HG03159 (cell line): ENCODE results near the gene LDLRAD3.
A peak's percentile ranks its signal among the peaks of the same experiment; 100 is the strongest.

ENCODE experiments used
- ATAC-seq: cut with Tn5 transposase; IDR thresholded peaks from one replicate; pipeline ENCODE4 v1.9.1; 2021; ENCODE audit warnings: mild to moderate bottlenecking, moderate library complexity; ENCODE audit not compliant: unreplicated experiment

The LDLRAD3 gene

DNA sequence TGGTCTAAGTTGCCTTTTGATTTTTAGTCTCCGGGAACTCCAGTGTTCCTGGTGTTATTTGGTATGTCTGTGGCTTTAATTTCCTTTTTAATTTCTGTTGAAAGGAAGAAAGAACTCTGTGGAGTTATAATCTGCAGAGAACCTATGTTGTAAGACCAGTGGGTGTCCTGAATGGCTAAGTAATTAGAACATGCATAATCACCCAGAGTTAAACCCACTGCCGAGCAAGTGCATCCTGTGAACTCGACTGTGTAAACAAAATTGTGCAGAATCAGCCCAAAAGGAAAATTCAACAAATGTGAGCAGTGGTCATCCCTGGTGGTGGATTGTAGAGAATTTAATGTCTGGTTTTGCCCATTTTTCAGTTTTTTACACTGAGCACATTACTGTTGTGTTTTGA lies 182.8 kb downstream of the LDLRAD3 start:
- no peak for ATAC-seq

DNA sequence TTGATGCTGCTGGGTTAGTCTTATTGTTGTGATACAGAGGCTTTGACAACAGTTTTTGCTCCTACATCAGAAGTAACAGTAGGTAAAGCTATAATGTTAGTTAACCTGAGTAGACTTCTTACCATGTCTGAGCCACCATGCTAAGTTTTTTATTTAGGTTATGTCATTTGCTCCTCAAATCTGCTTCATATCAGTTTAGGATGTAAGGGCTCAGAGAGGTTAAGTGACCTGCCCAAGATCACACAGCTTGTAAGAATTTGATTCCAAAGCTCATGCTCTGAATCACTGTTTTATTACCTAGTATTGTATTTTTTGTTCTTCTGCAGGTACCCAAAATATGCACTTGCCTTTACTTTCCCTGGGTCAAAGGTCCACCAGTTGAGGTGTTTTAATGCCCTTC lies 183.7 kb downstream of the LDLRAD3 start:
- no peak for ATAC-seq

DNA sequence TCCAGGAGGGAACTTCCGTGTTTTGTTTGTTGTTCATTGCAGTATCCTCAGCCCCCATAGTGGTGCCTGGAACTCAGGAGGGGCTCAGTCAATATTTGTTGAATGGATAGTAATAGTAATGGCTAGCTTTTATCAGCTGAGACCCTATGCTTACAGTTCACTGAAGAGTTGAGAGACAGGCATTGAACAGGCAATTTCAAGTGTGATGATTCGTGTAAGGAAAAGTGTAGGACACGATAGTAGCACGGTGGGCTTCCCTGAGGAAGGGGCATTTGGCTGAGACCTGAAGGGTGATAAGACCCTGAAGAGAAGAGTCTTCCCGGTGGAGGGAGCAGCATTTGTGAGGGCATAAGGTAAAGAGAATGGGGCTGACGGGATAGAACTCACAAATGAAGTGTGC lies 186.1 kb downstream of the LDLRAD3 start:
- no peak for ATAC-seq

DNA sequence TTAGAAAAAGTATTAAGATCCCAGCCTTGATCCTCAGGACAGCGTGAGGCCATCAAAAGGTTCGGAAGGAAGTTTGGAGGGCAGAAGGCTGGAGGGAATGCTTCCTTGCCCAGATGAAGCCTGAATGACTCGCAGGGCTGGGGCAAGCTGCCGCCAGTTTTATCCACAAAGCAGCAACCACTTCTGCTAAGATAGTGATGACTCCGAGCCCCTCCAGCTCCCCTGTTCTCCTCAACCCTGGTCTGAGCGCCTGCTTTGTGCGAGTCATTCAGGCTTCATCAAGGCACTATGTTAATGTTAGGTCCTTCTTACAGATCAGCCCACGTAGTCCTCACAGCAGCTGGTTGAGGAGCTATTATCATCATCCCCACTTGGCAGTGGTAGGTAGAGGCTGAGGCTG lies 186.5 kb downstream of the LDLRAD3 start:
- ATAC-seq, result no peak

DNA sequence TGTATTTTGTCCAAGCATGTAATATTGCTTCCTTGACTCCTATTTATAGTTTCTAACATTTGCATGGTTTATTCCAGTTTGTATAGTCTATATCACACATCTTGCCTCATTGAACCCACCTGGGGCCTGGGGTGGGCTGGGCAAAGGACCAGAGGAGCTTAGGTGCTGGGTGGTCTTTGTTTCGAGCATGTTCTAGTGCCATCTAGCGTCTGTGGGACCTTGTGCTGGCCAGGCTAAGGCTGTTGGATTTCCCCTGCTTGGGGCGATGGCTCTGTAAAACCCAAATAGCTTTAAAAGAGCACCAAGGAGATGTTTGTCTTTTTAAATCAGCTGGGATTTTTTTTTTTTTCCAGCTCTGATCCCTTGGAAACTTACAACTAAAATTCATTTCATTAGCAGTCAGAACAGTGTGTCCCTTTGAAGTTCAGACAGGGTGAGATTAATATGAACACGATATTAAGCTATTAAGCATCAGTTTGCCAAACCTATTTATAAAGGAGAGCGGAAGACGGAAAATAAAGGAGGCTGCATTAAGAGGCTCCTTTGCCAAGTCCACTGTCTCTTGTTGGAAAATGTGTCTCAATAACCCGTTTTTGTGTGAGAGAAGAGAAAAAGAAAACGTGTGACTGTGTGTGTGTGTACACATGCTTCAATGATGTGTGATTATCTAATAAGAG lies 188.0 kb downstream of the LDLRAD3 start:
- ATAC-seq, result no peak

DNA sequence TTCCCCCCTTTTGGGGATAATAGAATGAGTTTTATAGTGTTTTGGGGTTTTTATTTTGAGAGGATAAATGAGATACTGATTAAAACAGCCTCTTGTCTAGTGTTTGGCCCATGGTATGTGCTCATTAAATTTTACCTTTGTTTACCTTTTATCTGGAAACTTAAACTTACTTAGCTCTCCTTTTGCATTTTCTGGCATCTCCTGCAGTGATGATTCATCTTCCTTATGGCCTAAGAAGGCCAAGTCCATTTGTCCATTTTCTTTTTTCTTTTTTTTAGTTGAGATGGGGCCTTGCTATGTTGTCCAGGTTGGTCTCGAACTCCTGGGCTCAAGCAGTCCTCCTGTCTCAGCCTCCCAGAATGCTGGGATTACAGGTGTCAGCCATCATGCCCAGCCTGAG lies 189.1 kb downstream of the LDLRAD3 start:
- ATAC-seq, result no peak

DNA sequence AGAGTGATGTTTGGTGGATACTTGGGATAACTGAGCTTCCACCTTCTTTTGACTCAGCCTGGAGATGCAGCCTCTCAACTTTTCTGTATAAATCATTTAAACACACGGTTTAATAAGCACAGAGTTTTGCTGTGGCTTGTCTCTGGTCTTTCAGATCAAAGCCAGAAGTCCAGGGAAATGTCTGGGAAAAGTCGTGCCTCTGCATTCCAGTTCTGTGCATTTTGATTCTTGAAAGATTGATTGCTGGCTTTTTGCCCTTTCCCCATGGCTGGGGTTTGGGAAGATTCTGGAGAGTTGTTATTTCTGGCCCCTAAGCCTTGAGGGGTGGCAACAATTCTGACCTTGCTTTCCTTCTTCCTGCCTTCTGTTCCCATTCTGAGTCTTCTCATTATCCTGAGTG lies 191.2 kb downstream of the LDLRAD3 start:
- no peak for ATAC-seq

DNA sequence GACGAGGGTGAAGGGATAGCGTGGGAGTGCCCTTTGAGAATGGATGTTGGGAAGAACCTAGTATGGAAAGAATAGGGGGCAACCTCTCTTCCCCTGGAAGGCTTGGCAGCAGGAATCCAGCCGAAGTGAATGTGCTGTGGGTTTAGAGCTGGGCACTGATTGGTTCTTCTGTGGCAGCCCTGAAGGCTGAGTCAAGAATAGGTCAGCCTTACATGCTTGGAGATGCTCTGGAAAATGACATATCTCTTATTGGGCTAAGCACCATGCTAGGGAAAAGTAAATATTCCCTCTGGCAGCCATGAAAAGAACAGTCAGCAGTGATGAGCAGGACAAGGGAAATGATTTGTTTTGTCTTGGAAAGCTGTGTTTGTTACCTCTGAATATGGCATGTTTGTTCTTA lies 195.9 kb downstream of the LDLRAD3 start:
- ATAC-seq, result no peak

DNA sequence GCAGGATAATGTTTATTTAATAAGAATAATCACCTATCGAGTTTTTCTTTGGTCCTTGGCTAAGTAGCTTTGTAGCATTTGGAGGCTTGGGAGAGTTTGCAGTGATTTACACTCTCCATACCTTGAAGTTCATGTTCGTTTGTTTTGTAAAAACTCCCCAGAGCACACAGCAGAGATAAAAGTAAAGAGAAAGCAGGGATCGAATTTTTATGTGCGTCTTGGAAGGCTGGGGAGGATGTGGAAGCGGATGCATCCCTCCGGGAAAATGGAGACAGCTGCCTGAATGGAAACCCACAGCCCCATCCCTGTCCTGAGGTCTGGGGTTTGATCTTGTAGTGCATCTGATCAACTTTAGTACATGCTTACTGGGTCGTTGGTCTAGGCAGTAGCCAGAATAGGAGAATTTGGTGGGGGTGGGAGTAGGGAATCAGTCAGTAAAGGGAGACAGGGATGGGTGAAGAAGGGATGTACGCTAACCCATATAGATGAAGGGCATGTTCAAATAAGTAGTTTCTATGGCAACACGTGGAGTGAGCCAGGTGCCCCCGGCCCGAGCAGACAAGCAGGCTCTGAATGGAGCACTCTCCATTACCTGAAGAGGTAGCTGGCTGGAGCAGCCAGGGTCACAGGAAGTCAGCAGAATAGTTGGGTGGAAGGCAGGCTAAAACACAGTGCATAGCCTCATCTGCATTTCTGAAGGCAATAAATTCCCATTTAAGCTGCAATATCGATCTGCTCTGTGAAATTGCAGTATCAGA lies 197.5 kb downstream of the LDLRAD3 start:
- ATAC-seq, result no peak

DNA sequence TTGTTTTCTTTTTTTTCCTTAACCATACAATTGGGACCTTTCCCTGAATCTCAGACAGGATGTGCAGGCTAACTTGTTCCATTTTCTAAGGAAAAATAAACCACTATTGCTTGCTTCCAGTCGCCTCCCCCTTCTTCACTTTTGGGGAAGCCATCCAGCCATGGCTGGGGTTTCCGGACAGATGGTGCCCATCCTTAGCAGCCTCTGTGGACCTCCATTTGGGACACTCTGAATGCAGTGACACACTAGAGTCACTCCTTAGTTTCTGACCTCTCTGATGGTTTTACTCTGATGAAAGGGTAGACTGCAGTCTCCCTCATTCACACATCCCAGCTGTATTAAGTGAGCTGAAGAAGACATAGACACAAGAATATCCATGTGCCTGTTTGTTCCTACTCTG lies 198.1 kb downstream of the LDLRAD3 start:
- no peak for ATAC-seq

DNA sequence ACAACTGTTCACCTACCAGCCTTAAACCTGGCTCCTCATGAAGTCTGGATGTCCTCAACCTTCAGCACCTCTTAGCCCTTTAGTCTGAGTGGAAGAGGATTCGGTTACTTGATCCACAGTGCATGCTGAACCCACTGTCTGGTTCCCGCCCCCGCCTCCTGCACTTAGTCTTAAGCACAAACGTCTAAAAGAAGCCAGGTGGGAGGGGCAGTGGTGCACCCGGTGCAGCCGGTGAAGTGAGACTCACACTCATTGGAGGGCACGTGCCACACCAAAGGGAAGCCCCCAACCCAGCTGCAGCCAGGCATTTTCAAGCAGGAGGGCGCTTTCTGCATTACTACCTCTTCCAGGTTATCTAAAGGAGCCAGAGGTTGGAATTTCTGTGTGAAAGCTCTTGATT lies 198.6 kb downstream of the LDLRAD3 start:
- no peak for ATAC-seq

DNA sequence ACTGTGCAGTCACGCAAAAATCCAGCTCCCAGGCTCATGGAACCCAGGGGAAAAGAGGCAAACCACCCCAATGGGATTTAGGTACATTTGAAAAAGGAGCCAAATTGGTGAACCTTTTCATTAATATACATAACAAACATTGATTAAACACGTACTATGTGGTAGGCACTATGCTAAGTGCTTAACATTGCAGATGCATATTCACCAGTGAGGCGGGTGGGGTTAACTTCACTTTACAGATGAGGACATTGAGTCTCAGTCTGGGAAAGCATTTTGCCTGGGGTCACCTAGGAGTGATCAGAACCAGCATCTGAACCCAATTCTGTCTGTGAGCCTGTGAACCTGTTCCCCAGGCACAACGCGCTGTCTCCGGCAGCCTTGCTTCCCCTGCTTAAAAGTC lies 199.0 kb downstream of the LDLRAD3 start:
- ATAC-seq, result no peak

DNA sequence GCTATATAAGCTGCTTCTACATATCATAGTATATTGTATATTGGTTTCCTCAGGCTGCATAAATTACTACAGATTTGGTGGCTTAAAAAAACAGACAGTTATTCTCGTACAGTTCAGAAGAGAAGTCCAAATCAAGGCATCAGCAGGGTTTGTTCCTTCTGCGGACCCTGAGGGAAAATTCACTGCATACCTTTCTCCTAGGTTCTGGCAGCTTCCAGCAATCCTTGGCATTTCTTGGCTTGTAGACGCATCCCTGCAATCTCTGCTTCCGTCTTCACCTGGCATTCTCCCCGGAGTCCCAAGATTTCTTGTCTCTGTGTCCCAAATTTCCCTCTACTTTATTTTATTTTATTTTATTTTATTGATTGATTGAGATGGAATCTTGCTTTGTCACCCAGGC lies 202.6 kb downstream of the LDLRAD3 start:
- no peak for ATAC-seq

DNA sequence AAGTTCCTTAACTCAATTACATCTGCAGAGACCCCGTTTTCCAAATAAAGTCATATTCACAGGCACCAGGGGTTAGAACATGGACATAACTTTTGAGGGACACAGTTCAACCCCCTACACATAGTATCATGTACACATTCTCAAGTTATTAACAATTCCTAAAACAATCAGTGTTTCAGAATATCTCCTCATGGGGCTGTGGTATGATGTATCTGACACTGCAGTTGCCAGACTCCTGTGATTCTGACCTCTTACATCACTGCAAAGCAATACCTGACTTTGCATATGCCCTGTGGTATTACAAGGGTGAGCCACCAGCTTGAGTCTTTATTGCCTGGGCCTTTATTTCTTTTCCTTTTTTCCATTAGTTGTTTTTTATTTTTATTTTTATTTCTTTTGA lies 203.6 kb downstream of the LDLRAD3 start:
- no peak for ATAC-seq

DNA sequence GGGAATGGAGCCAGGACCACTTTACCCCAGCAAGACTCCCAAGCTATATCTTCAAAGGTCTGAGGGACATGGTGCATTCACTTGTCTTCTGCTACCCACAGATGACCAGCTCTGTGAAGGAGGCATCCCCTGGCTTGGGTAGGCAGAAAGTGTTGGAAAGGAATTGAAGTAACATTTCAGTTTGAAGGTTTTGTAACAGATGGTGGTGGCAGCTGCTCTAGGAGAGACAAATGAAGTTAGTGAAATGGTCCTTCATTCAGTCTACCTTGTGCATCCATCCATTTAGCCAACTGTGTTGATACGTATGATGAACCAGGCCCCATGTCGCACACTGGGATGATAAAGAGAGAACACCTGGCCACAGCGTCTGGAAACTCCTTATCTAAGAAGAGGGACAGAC lies 204.8 kb downstream of the LDLRAD3 start:
- no peak for ATAC-seq

DNA sequence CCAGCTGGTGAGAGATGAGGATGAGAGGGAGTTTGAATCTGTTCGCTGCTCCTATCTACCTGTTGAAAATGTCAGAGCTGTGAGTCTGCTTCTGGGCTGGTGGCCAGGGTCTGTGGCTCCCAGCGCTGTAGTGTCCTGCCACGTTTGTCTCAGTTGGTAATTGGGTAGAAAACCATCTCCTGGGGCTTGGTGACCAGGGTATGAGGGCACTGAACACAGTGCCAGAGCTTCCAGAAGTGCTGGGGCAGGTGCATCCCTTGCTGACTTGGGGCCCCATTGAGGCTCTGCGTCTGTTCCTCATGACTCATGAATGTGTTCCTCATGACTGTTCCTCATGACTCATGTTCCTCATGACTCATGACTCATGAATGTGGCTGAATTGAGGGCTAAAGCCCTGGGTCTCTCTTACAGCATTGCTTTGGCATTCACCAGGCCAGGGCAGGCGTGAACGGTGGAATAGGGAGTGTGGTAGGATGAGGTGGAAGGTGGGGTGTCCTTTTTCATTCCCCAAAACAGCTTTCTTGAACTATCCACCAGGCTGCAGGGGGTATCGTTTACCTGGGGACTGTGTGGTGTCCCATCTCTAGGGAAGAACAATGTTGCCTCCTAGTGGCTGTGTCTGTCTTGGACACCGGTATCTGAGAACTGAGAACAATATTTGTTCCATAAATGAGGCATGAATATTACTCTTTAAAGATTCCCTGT lies 205.8 kb downstream of the LDLRAD3 start:
- peak; percentile 76 for ATAC-seq

DNA sequence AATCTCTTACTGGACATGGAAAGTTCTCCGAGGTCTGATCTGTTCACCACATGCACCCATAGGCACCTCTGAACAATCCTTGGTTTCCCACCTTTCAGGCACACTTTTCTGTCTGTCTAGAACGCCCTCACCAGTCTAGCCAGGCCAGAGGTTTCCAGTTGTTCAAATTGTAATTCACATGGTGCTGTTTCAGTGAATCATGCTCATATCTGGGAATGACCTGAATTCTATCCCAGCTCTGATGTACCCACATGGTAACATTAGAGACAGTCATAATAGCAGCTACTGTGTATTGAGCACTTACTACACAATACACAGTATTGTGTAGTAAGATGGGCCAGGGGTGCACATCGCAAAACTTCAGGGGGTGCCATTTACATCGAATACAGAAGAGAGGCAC lies 207.1 kb downstream of the LDLRAD3 start:
- no peak for ATAC-seq

DNA sequence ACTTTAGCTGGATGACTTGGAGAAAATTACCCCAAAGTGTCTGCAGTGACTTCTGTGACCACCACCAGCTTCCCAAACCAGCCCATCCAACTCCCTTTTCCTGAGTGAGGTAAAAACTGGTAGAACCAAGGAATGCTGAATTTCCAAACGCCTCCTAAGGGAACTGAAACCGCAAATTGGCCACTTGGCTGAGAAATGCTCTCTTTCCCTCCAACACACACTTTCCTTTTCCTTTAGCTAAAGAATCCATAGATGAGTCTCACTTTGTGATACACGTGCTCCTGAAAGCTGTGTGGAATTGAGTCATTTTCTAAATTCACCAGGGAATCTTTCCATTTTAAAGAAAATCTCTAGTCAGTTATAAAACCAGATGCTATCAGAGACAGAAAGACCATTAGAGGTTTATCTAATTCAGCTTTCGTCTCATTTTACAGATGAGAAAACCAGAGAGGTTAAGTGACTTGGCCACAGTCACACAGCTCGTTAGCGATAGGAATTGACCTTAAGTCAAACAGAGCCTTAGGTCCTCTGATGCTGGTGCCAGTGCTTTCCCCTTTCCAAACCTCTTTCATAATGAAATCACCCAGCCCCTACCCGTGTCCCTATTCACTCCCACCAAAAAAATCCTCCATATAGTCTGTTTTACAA lies 208.2 kb downstream of the LDLRAD3 start:
- no peak for ATAC-seq

DNA sequence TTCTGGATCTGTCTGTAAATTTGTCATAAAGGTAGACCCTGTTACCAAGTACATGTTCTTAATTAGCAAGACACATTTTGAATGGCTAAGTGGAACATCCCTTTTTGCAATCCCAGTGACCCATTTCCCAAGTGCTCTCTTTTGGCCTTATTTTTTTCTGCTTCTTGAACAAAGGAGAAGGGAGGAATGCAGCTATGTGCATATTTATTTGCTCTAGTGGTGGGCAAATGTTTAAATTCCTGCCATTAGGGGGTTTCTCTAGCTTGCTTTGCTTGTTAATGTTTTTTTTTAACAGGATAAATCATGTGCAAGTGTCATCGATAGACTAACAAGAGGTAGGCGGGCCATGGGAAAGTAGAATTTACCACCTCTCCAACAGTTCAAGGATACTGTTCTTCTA lies 209.7 kb downstream of the LDLRAD3 start:
- ATAC-seq, result no peak

DNA sequence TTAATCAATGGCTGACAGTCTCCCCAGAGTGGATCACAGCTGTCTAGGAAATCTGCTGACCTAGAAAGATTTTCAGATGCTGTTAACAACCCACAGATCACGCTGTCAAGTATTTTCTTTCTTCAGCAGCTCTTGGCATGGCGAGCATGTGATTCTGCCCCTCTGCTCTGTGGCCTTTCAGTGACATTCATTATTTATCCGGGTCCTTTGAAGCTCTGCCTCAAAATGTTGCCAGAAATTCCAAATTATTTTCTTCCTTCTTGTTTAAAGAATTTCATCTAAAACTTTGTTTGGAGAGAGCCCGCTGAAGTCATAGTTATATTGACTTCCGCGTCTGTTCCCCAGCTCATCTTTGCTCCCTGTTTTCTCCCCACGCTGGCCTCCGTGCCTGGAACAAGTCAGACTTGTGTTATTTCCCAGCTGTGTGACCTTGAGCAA lies 211.3 kb downstream of the LDLRAD3 start:
- no peak for ATAC-seq

DNA sequence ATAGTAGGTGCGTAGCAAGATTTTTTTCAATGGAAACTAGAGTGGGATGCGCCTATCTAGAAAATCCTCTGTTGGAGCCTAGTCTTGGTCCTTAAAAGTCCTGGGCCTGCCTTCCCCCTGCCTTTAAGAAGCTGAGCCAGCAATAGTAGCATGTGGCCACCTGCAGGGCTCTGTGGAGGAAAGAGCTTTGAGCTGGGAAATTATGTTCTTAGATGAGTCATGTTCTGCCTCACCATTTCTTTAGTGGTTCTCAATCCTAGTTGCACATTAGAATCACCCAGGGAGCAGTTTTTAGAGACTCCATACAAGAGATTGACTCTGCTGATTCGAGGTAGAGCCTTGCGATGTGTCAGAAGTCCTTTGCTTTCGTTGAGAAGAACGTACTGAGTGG lies 211.9 kb downstream of the LDLRAD3 start:
- no peak for ATAC-seq
